ENCODE measurements around the gene GIGYF2.
A peak's percentile ranks its signal among the peaks of the same experiment; 100 is the strongest.

GIGYF2 gene

GRCh38 chr2:232659359-232659758 lies 37.8 kb upstream of the GIGYF2 start:
- H3K4me3 ChIP-seq (ENCODE audit: low read depth, low read length), result no peak overlapping the region
- in situ Hi-C loops (cut with HindIII; ENCODE audit: low sequenced_read_pairs), result no loop called here
- peak; percentile 45 for DNase-seq (ENCODE audit: low read depth, low spot score)
- TF ChIP-seq CTCF (IDR thresholded peaks at IDR 0.05; ENCODE audit: low read depth, low read length), result no peak

- in situ Hi-C loops (cut with HindIII; ENCODE audit: low sequenced_read_pairs), result no loop called here
- no peak overlapping the region for H3K4me3 ChIP-seq (ENCODE audit: low read depth, low read length)
- DNase-seq (ENCODE audit: low read depth, low spot score), result no peak
- TF ChIP-seq CTCF (IDR thresholded peaks at IDR 0.05; ENCODE audit: low read depth, low read length), result no peak
Observed at GRCh38 chr2:232662486-232663260, 34.5 kb upstream of the GIGYF2 start.

GRCh38 chr2:232666051-232666805 lies 30.9 kb upstream of the GIGYF2 start:
- DNase-seq (ENCODE audit: low read depth, low spot score), result no peak
- no peak overlapping the region for H3K4me3 ChIP-seq (ENCODE audit: low read depth, low read length)
- in situ Hi-C loops (cut with HindIII; ENCODE audit: low sequenced_read_pairs), result no loop called here
- TF ChIP-seq CTCF (IDR thresholded peaks at IDR 0.05; ENCODE audit: low read depth, low read length), result no peak

- no peak overlapping the region for H3K4me3 ChIP-seq (ENCODE audit: low read depth, low read length)
- TF ChIP-seq CTCF (IDR thresholded peaks at IDR 0.05; ENCODE audit: low read depth, low read length), result no peak
- DNase-seq (ENCODE audit: low read depth, low spot score), result peak; percentile 2
- in situ Hi-C loops (cut with HindIII; ENCODE audit: low sequenced_read_pairs), result no loop called here
Observed at GRCh38 chr2:232667989-232668583, 29.0 kb upstream of the GIGYF2 start.

- DNase-seq (ENCODE audit: low read depth, low spot score), result peak; percentile 24
- TF ChIP-seq CTCF (IDR thresholded peaks at IDR 0.05; ENCODE audit: low read depth, low read length), result peak; percentile 77
- in situ Hi-C loops (cut with HindIII; ENCODE audit: low sequenced_read_pairs), result no loop called here
- no peak overlapping the region for H3K4me3 ChIP-seq (ENCODE audit: low read depth, low read length)
Observed at GRCh38 chr2:232668805-232669444, 28.2 kb upstream of the GIGYF2 start.

GRCh38 chr2:232672588-232672987 lies 24.5 kb upstream of the GIGYF2 start:
- in situ Hi-C loops (cut with HindIII; ENCODE audit: low sequenced_read_pairs), result no loop called here
- TF ChIP-seq CTCF (IDR thresholded peaks at IDR 0.05; ENCODE audit: low read depth, low read length), result no peak
- H3K4me3 ChIP-seq (ENCODE audit: low read depth, low read length), result no peak overlapping the region
- DNase-seq (ENCODE audit: low read depth, low spot score), result no peak
